ENCODE results near the gene CACNA1F.

CACNA1F gene

DNA sequence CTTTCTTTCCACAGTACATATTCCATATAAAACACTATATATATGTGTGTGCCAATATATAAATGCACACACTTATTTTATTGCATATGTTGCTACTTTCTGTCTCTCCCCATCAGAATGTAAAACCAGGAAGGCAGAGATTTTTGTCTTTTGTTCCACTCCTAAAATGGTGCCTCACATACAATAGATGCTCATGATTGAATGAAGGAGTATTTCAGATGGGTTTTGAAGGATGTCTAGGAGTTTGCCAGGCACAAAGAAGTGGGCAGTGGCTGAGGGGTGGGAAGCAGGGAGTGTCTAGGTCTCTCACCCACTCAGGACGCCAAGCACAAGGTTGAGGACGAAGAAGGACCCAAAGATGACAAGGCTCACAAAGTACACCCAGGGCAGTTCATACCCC, 5.4 kb downstream of the CACNA1F start:
- DNase-seq, result no peak

DNA sequence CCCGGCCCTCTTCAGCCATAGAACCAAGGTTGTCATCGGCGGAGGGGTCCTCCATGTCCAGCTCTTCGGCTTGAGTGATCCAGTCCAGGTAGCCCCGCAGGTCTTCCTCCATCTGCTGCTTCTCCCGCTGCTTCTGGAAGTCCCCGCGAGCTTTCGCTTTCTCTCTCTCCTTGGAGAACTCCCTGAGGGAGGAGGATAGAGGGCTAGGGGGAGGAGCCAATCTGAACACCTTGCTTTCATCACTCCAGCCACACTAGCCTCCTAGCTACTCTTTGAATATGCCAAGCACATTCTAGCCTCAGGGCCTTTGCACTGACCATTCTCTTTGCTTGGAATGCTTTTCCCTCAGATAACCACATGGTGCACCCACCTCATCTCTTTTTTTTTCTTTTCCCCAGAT, 6.2 kb downstream of the CACNA1F start:
- DNase-seq, result no peak

- DNase-seq, result no peak
These were observed 7.3 kb downstream of the CACNA1F start for GRCh38 chrX:49225858-49226257.

DNA sequence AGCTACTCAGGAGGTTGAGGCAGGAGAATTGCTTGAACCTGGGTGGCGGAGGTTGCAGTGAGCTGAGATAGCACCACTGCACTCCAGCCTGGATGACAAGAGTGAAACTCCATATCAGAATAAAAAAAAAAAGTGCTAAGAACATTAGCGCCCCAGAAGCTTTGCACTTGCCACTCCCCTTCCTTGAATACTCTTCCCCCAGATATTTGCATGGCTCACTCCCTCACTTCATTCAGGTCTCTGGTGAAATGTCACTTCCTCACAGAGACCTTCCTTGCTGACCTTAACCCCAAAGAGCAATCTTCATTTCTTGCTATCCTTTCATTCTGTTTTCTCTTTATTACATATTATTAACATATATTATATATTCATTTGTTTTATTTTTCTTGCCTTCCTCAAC, 11.3 kb downstream of the CACNA1F start:
- DNase-seq, result no peak

- no peak for DNase-seq
These were observed 13.0 kb downstream of the CACNA1F start for GRCh38 chrX:49220100-49220499.

DNA sequence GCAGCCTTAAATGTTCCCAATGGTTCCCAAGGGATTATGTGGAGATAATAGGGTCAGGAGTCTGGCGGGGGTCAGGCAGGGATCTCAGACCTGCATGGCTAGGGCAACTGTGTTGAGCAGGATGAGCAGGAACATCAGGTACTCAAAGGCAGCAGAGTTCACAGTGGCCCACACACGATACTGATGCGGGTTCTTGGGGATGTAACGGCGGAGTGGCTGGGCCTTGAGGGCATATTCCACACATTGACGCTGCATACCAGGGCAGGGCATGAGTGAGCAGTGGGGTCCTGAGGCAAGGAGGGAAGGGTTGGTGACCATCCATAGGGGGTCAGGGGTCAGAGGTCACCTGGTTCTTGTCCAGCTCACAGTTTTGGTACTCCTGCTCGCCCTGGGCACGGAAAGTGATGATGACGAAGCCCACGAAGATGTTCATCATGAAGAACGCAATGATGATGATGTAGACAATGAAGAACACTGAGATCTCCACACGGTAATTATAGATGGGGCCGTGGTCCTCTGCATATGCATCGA, 18.1 kb downstream of the CACNA1F start:
- no peak for DNase-seq

- DNase-seq, result no peak
These were observed 18.7 kb downstream of the CACNA1F start for GRCh38 chrX:49214416-49214815.

GRCh38 chrX:49212861-49213260, 20.3 kb downstream of the CACNA1F start:
- DNase-seq, result no peak

- no peak for DNase-seq
These were observed 20.9 kb downstream of the CACNA1F start for GRCh38 chrX:49212209-49212608.

- DNase-seq, result no peak
These were observed 22.1 kb downstream of the CACNA1F start for GRCh38 chrX:49211074-49211473.

DNA sequence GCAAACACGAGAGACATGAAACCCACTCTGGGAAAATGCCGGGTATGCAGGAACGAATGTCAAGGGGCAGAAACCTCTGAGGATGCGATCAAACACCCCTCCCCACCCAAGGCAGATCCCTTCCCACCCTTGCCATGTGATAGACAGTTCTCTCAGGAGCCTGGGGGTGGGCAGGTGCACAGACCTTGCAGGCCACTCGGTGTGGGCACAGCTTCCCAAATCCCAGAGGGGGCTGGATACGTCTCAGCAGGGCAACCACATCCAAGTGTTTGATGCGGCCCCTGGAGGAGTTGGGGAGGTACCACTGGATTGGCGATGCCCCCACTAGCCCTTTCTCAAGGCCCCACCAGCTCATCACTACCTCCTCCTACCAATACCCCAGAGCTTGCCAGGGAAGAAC, 22.7 kb downstream of the CACNA1F start:
- DNase-seq, result no peak

DNA sequence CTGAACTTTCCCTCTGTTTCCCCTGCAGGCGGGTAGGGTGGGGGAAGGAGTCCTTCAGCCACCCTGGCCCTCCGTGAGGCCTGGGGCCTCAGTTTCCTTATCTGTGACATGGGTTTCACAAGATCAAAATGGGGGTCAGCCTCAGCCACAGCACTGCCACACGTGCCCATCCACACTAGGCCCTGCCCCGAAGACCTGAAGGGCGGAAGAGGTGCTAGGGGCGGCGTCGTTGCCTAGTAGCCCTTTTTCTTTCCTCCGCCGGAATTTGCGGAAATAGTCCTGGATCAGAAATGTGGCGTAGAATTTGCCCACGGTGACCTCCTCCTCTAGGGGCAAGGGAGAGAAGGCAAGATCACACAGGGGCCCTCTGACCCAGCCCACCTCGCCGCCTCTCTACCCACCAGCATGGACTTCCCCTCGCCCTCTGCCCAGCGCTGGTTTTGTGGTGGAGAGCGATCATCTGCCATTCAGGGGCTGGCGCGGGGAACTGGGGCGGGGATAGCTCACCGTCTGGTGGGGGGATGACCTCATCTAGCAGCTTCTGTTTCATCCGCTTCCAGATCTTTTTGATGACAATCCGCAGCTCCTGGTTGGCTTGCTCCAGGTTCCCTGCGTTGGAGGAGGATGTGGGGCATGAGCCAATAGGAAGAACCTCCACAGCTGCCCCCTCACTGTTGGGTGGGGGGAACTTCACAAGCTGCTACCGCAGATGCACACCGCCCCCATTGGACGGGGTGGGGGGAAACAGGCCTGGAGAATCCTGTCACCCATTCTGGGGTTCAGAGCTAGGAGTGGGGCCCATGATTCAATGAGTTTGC, 23.5 kb downstream of the CACNA1F start:
- peak; percentile 42 for DNase-seq

DNA sequence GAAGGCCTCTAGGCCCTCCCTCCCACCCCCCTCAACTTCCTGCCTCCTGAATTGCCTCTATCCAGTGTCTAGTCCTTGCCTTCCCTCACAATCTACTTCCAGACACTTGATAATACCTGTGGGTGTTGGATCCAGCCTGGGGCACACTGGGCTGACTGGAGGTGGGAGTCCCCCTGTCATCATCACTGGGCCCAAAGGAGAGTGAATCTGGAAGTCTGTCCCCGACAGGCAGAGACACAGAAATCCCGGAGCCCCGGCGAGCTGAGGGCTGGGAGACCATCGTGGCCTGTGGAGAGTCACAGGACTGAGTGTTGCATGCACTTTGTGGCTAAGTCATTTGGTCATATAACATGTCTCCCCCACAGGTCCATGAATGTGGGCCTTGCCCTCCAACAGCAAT, 24.7 kb downstream of the CACNA1F start:
- no peak for DNase-seq

- no peak for DNase-seq
These were observed 26.6 kb downstream of the CACNA1F start for GRCh38 chrX:49206543-49206942.

DNA sequence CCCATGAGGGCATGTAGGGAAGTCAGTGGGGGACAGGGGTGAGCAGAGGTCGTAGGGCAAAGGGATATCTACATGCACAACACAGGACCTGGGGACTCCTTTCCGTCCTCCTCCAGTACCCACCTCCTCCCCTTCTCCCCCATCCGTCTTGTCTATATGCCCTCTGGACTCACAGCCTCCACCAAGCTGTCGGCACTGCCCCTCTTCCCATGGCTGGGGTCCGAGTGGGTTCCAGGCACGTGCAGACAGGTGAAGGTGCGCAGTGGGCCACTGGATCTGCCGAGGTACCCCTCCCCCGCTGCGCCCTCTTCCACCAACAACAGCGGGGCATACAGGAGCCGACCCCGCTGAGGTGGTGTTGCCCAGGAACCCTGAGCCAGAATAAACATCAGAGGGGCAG, 27.7 kb downstream of the CACNA1F start:
- no peak for DNase-seq

GRCh38 chrX:49204709-49205108, 28.4 kb downstream of the CACNA1F start:
- DNase-seq, result no peak

- no peak for DNase-seq
These were observed 29.1 kb downstream of the CACNA1F start for GRCh38 chrX:49204017-49204416.

DNA sequence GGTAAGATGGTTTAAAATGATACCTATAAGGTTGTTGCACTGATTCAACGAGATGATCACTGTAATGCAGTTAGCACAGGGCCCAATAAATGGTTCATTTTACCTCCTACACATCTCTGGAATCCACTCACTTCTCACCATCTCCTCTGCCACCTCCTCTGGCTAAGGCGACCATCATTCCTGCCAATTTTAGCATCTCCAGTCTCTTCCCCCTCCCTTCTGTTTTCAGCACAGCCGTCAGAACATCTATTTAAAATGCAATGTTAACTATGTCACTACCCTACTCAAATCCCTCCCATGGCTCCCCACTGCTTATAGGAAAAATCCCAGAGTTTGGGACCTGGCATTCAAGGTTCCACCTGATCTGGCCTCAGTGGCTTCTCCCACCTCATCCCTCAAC, 29.6 kb downstream of the CACNA1F start:
- DNase-seq, result no peak

GRCh38 chrX:49202022-49202421, 31.1 kb downstream of the CACNA1F start:
- DNase-seq, result no peak

DNA sequence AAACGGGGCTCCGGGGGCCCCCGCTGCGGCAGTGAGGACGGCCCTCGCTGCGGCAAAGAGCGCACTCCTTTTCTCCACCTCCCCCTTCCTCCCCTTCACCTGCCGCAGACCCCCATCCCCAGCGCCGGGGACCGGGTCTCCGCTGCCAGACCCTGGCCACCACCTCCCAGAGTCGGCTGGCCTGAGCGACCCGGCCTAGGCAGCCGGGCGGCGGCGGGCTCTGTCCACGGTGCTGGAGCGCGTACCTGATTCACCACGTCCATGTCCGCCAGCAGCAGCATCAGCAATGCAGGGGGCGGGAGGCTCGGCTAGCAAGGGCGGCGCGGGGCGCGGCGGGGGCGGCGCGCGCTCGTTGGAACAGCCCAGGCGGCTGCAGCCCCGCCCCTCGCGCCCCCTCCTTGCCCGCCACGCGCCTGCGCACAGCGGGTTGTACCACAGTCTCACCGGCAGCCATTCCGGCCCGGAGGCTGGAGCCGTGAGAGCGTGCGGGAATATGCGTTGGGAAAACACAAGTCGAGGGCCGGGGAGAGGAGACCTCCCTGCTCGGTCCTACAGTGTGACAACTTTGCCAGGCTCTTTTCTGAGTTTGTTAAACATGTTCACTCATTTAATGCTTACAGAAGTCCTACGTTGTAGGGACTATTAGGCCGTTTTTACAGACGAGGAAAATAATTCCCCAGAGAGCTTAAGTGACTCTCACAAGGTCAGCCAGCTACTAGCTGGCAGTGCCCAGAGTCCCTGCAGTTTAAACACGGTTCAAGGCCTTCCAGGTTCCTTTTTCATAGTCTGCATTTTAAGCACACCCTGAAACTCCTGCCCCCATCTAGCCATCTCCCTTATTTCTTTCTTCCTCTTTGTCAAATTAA, 33.0 kb downstream of the CACNA1F start, which contains the start of gene SYP:
Gene SYP (minus strand): TSS at position 288 of the 866 bp plus-strand sequence. CDS start 7 bp downstream, at position 281.
- peak; percentile 66 for DNase-seq

DNA sequence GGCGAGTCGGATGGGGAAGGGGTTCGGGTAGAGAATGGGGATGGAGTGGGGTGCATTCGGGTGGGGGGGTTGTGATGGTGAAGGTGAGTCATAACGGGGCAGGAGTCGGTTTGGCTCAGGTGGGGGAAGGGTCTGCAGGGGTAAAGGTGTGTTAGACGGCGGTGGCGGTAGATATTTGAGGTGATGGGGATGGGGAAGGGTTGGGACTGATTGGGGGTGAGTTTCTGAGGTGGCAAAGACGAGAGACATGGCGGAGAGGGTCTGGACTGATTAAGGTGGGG, 33.9 kb downstream of the CACNA1F start:
- DNase-seq, result no peak

- DNase-seq, result no peak
These were observed 34.4 kb downstream of the CACNA1F start for GRCh38 chrX:49198540-49199314.

GRCh38 chrX:49197543-49198087, 35.5 kb downstream of the CACNA1F start:
- no peak for DNase-seq

Measured in NCI-H446 treated with DMSO at 0.1 percent for 48 hours (cell line).